Non-pigmented ciliary epithelial cell (primary cell): ENCODE results near the gene COLEC12.
"Not testable (repeated sequence)": the region's sequence is repeated elsewhere in the genome, so short reads cannot be mapped to it uniquely, and the experiment has no call there.

Experiments used
- DNase-seq: peaks from one replicate; pipeline ENCODE4 v3.0.0-alpha.2; 2010; ENCODE audit warnings: low read depth

The COLEC12 gene

GRCh38 chr18:320155-320554 is 180.3 kb downstream of the COLEC12 start:
- DNase-seq = no peak

GRCh38 chr18:319720-320119 is 180.8 kb downstream of the COLEC12 start:
- DNase-seq = no peak

GRCh38 chr18:318791-319291 is 181.7 kb downstream of the COLEC12 start:
- no peak for DNase-seq

GRCh38 chr18:317618-318017 is 182.9 kb downstream of the COLEC12 start:
- no peak for DNase-seq

- no peak for DNase-seq
Observed at GRCh38 chr18:316393-316792, 184.1 kb downstream of the COLEC12 start.

- no peak for DNase-seq
Observed at GRCh38 chr18:313931-314330, 186.6 kb downstream of the COLEC12 start.

- no peak for DNase-seq
Observed at GRCh38 chr18:312415-312814, 188.1 kb downstream of the COLEC12 start.

- no peak for DNase-seq
Observed at GRCh38 chr18:310042-310441, 190.5 kb downstream of the COLEC12 start.

GRCh38 chr18:308086-308485 is 192.4 kb downstream of the COLEC12 start:
- not testable (repeated sequence) for DNase-seq

- no peak for DNase-seq
Observed at GRCh38 chr18:306608-307255, 193.8 kb downstream of the COLEC12 start.

- no peak for DNase-seq
Observed at GRCh38 chr18:305003-305501, 195.4 kb downstream of the COLEC12 start.

GRCh38 chr18:303607-304006 is 196.9 kb downstream of the COLEC12 start:
- no peak for DNase-seq

- DNase-seq = no peak
Observed at GRCh38 chr18:303011-303410, 197.5 kb downstream of the COLEC12 start.

- DNase-seq = no peak
Observed at GRCh38 chr18:302097-302496, 198.4 kb downstream of the COLEC12 start.

- DNase-seq = no peak
Observed at GRCh38 chr18:297936-298335, 202.6 kb downstream of the COLEC12 start.

- DNase-seq = no peak
Observed at GRCh38 chr18:295756-296490, 204.6 kb downstream of the COLEC12 start.

GRCh38 chr18:294566-294965 is 205.9 kb downstream of the COLEC12 start:
- no peak for DNase-seq

- no peak for DNase-seq
Observed at GRCh38 chr18:293536-293935, 207.0 kb downstream of the COLEC12 start.

GRCh38 chr18:292271-292670 is 208.2 kb downstream of the COLEC12 start:
- no peak for DNase-seq

GRCh38 chr18:289970-290369 is 210.5 kb downstream of the COLEC12 start:
- not testable (repeated sequence) for DNase-seq

GRCh38 chr18:289026-289425 is 211.5 kb downstream of the COLEC12 start:
- DNase-seq = no peak

- no peak for DNase-seq
Observed at GRCh38 chr18:286515-287310, 213.8 kb downstream of the COLEC12 start.

- no peak for DNase-seq
Observed at GRCh38 chr18:285817-286216, 214.7 kb downstream of the COLEC12 start.
